GM06990 (cell line): ENCODE measurements around the gene NRCAM.

Source experiments
- DNase-seq: peaks from one replicate; pipeline ENCODE4 v3.0.0-alpha.2; 2011; ENCODE audit not compliant: insufficient read length; ENCODE audit errors: extremely low read depth
- H3K27me3 ChIP-seq: replicated peaks from 2 replicates; pipeline ENCODE4 v1.6.0; 2011; ENCODE audit warnings: low read length; ENCODE audit not compliant: control insufficient read depth, insufficient read depth
- H3K36me3 ChIP-seq: 2 replicates; pipeline ENCODE4 v1.5.1; 2011; ENCODE audit warnings: low read length; ENCODE audit not compliant: control insufficient read depth, insufficient read depth
- H3K4me3 ChIP-seq: replicated peaks from 2 replicates; pipeline ENCODE4 v1.5.1; 2011; ENCODE audit warnings: low read depth, mild to moderate bottlenecking, control low read depth, low read length
- CTCF ChIP-seq: IDR thresholded peaks from 2 replicates; pipeline ENCODE4 v1.5.1; 2011; ENCODE audit warnings: low read length, control low read depth, mild to moderate bottlenecking, inconsistent platforms; ENCODE audit not compliant: insufficient read depth, poor library complexity, severe bottlenecking

The NRCAM gene

GRCh38 chr7:108157606-108158335 is 298.5 kb downstream of the NRCAM start:
- no peak for TF ChIP-seq CTCF
- no peak for DNase-seq
- no peaks in the 10 kb centered on the region for H3K36me3 ChIP-seq
- H3K27me3 ChIP-seq = no peaks in the 10 kb centered on the region
- no peak overlapping the region for H3K4me3 ChIP-seq

- no peak for TF ChIP-seq CTCF
- DNase-seq = no peak
Measured at GRCh38 chr7:108156897-108157605, 299.2 kb downstream of the NRCAM start.

GRCh38 chr7:108152198-108152597 is 304.0 kb downstream of the NRCAM start:
- no peak for DNase-seq
- no peak for TF ChIP-seq CTCF
- Histone ChIP-seq H3K36me3 (no peaks in the 10 kb centered on the region), H3K4me3 (no peak overlapping the region), H3K27me3 (no peaks in the 10 kb centered on the region)

More at GRCh38 chr7:108156897-108157605, 299.2 kb downstream of the NRCAM start:
- Histone ChIP-seq H3K27me3 (no peaks in the 10 kb centered on the region), H3K4me3 (no peak overlapping the region), H3K36me3 (no peaks in the 10 kb centered on the region)

- no peak for DNase-seq
- no peak overlapping the region for H3K4me3 ChIP-seq
- no peak for TF ChIP-seq CTCF
- no peaks in the 10 kb centered on the region for H3K36me3 ChIP-seq
- H3K27me3 ChIP-seq = no peaks in the 10 kb centered on the region; the same call in 1 of the 2 replicates
Measured at GRCh38 chr7:108149908-108150307, 306.3 kb downstream of the NRCAM start.

GRCh38 chr7:108149119-108149518 is 307.1 kb downstream of the NRCAM start:
- Histone ChIP-seq H3K4me3 (no peak overlapping the region), H3K27me3 (no peaks in the 10 kb centered on the region; the same call in 1 of the 2 replicates), H3K36me3 (no peaks in the 10 kb centered on the region)
- DNase-seq = no peak
- no peak for TF ChIP-seq CTCF
